ENCODE data around the gene SCN7A. TPM values are rescaled to one million over a fixed set of nuclear protein-coding genes. Genes with fewer than 3 reads are reported as not detected.

The SCN7A gene
- total RNA-seq, 1 donor = under 0.01 TPM

- no peak for DNase-seq (ENCODE audit: low read depth)
- TF ChIP-seq, protein P1, sequence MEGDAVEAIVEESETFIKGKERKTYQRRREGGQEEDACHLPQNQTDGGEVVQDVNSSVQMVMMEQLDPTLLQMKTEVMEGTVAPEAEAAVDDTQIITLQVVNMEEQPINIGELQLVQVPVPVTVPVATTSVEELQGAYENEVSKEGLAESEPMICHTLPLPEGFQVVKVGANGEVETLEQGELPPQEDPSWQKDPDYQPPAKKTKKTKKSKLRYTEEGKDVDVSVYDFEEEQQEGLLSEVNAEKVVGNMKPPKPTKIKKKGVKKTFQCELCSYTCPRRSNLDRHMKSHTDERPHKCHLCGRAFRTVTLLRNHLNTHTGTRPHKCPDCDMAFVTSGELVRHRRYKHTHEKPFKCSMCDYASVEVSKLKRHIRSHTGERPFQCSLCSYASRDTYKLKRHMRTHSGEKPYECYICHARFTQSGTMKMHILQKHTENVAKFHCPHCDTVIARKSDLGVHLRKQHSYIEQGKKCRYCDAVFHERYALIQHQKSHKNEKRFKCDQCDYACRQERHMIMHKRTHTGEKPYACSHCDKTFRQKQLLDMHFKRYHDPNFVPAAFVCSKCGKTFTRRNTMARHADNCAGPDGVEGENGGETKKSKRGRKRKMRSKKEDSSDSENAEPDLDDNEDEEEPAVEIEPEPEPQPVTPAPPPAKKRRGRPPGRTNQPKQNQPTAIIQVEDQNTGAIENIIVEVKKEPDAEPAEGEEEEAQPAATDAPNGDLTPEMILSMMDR (IDR thresholded peaks at IDR 0.05; ENCODE audit: insufficient read depth, low read length) = no peak
These were observed 105.5 kb downstream of the SCN7A start for GRCh38 chr2:166388481-166389070.

GRCh38 chr2:166385313-166385712 is 108.7 kb downstream of the SCN7A start:
- TF ChIP-seq, protein P1 (IDR thresholded peaks at IDR 0.05; ENCODE audit: insufficient read depth, low read length) = no peak
- DNase-seq (ENCODE audit: low read depth) = no peak
- no peak overlapping the region for H3K4me3 ChIP-seq (ENCODE audit: low read depth, low read length)

More at GRCh38 chr2:166388481-166389070, 105.5 kb downstream of the SCN7A start:
- H3K4me3 ChIP-seq (ENCODE audit: low read depth, low read length) = no peak overlapping the region

- TF ChIP-seq, protein P1 (IDR thresholded peaks at IDR 0.05; ENCODE audit: insufficient read depth, low read length) = peak; percentile 31
- no peak overlapping the region for H3K4me3 ChIP-seq (ENCODE audit: low read depth, low read length)
- DNase-seq (ENCODE audit: low read depth) = peak; percentile 65
These were observed 109.3 kb downstream of the SCN7A start for GRCh38 chr2:166384774-166385173.

DNA sequence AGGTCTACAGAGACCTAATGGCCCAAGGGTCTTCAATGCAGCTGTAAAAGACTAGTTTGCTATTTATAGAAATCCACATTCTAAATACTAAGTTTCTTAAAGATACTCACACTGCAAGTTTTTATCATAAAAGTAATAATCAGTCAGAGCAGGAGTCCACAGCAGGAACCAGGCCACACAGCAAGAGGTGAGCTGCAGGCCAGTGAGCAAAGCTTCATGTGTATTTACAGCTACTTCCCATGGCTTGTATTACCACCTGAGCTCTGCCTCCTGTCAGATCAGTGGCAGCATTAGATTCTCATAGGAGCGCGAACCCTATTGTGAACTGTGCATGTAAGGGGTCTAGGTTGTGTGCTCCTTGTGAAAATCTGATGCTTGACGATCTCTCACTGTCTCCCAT is 111.6 kb downstream of the SCN7A start:
- no peak for DNase-seq (ENCODE audit: low read depth)
- no peak overlapping the region for H3K4me3 ChIP-seq (ENCODE audit: low read depth, low read length)
- TF ChIP-seq, protein P1 (IDR thresholded peaks at IDR 0.05; ENCODE audit: insufficient read depth, low read length) = no peak

DNA sequence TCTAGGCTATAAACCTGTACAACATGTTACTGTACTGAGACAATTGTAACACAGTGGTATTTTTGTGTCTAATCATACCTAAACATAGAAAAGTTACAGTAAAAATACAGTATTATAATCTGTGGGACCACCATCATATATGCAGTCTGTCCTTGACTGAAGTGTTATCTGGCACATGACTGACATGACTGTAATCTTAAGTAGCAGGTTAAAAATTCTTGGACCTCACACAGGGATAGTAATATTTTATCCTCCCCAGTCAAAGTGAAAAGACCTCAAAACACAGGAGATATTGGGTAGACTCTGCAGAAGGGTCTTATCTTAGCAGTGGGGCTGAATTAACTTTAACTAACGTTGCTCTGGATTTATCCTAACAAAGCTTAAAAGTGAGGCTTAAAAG is 113.4 kb downstream of the SCN7A start:
- TF ChIP-seq, protein P1 (IDR thresholded peaks at IDR 0.05; ENCODE audit: insufficient read depth, low read length) = no peak
- no peak overlapping the region for H3K4me3 ChIP-seq (ENCODE audit: low read depth, low read length)
- no peak for DNase-seq (ENCODE audit: low read depth)

- H3K4me3 ChIP-seq (ENCODE audit: low read depth, low read length) = no peak overlapping the region
- TF ChIP-seq, protein P1 (IDR thresholded peaks at IDR 0.05; ENCODE audit: insufficient read depth, low read length) = no peak
- no peak for DNase-seq (ENCODE audit: low read depth)
These were observed 117.2 kb downstream of the SCN7A start for GRCh38 chr2:166376873-166377272.

GRCh38 chr2:166376488-166376828 is 117.6 kb downstream of the SCN7A start:
- peak overlapping the region; percentile 74 for H3K4me3 ChIP-seq (ENCODE audit: low read depth, low read length)
- DNase-seq (ENCODE audit: low read depth) = no peak
- TF ChIP-seq, protein P1 (IDR thresholded peaks at IDR 0.05; ENCODE audit: insufficient read depth, low read length) = no peak
